ENCODE measurements around the gene LGR5. TPM values are rescaled to one million over a fixed set of nuclear protein-coding genes. Genes with fewer than 3 reads are reported as not detected.

LGR5 gene
- total RNA-seq, 1 experiment from 2014 or later = not detected

- no peak for DNase-seq
- no peak overlapping the region for H2AFZ ChIP-seq
- intact Hi-C loops (cut with micrococcal nuclease; ENCODE audit: unreplicated experiment) = no loop called here
These were observed 102.0 kb downstream of the LGR5 start for GRCh38 chr12:71541583-71541982.

GRCh38 chr12:71546322-71546861 is 106.8 kb downstream of the LGR5 start:
- H3K4me1 ChIP-seq (replicated peaks; ENCODE audit: insufficient read depth) = no peaks in the 10 kb centered on the region
- H3K4me2 ChIP-seq = no peak overlapping the region
- TF ChIP-seq CTCF (conservative IDR thresholded peaks at IDR 0.05) (no peak), EZH2 (IDR thresholded peaks at IDR 0.05; ENCODE audit: low read depth) (no peak)
- H3K79me2 ChIP-seq (ENCODE audit: low read depth) = no peaks in the 10 kb centered on the region
- POLR2A ChIA-PET (ENCODE audit: unreplicated experiment) = no interaction called here
- intact Hi-C loops (cut with micrococcal nuclease; ENCODE audit: unreplicated experiment) = no loop called here
- no peaks in the 10 kb centered on the region for H3K9me3 ChIP-seq (ENCODE audit: insufficient read depth, low read depth)
- BruUV-seq (replicated peaks) = no TSS peak
- no peaks in the 10 kb centered on the region for H3K36me3 ChIP-seq (ENCODE audit: low read depth)
- no peak overlapping the region for H3K27ac ChIP-seq
- no peak overlapping the region for H3K4me3 ChIP-seq
- H3K9me2 ChIP-seq (ENCODE audit: insufficient read depth) = no peaks in the 10 kb centered on the region
- no peaks in the 10 kb centered on the region for H3K27me3 ChIP-seq (ENCODE audit: insufficient read depth, low read depth)
- CTCF ChIA-PET = interaction anchor here (0.6 kb wide), 1 partner anchor 99 kb away, joined by 3 read pairs; no protein-coding TSS in a partner anchor
- H3F3A ChIP-seq (ENCODE audit: insufficient read depth, low read depth) = no peaks in the 10 kb centered on the region
- no peak overlapping the region for H2AFZ ChIP-seq
- H4K20me1 ChIP-seq (ENCODE audit: insufficient read depth) = no peaks in the 10 kb centered on the region
- no peak for DNase-seq

More at GRCh38 chr12:71541583-71541982, 102.0 kb downstream of the LGR5 start:
- TF ChIP-seq EZH2 (IDR thresholded peaks at IDR 0.05; ENCODE audit: low read depth) = no peak
- no peak for TF ChIP-seq CTCF (conservative IDR thresholded peaks at IDR 0.05)
- no peak overlapping the region for H3K4me2 ChIP-seq
- H3K4me3 ChIP-seq = no peak overlapping the region
- no peaks in the 10 kb centered on the region for H4K20me1 ChIP-seq (ENCODE audit: insufficient read depth)
- CTCF ChIA-PET = no interaction called here
- no peaks in the 10 kb centered on the region for H3K4me1 ChIP-seq (replicated peaks; ENCODE audit: insufficient read depth)
- H3K27me3 ChIP-seq (ENCODE audit: insufficient read depth, low read depth) = no peaks in the 10 kb centered on the region
- POLR2A ChIA-PET (ENCODE audit: unreplicated experiment) = no interaction called here
- H3K27ac ChIP-seq = no peak overlapping the region
- no TSS peak for BruUV-seq (replicated peaks)
- no peaks in the 10 kb centered on the region for H3K36me3 ChIP-seq (ENCODE audit: low read depth)
- H3K9me3 ChIP-seq (ENCODE audit: insufficient read depth, low read depth) = no peaks in the 10 kb centered on the region
- no peaks in the 10 kb centered on the region for H3F3A ChIP-seq (ENCODE audit: insufficient read depth, low read depth)
- no peaks in the 10 kb centered on the region for H3K79me2 ChIP-seq (ENCODE audit: low read depth)
- H3K9me2 ChIP-seq (ENCODE audit: insufficient read depth) = no peaks in the 10 kb centered on the region

GRCh38 chr12:71548893-71549292 is 109.3 kb downstream of the LGR5 start:
- POLR2A ChIA-PET (ENCODE audit: unreplicated experiment) = interaction anchor here (0.6 kb wide), 1 partner anchor 101 kb away, joined by 8 read pairs; no protein-coding TSS in a partner anchor
- no TSS peak for BruUV-seq (replicated peaks)
- no peaks in the 10 kb centered on the region for H3F3A ChIP-seq (ENCODE audit: insufficient read depth, low read depth)
- no peaks in the 10 kb centered on the region for H3K36me3 ChIP-seq (ENCODE audit: low read depth)
- no peak overlapping the region for H2AFZ ChIP-seq
- H3K79me2 ChIP-seq (ENCODE audit: low read depth) = no peaks in the 10 kb centered on the region
- H3K27me3 ChIP-seq (ENCODE audit: insufficient read depth, low read depth) = no peaks in the 10 kb centered on the region
- CTCF ChIA-PET = interaction anchor here (0.6 kb wide), 1 partner anchor 132 kb away, joined by 6 read pairs; no protein-coding TSS in a partner anchor
- no peak overlapping the region for H3K27ac ChIP-seq
- H3K4me1 ChIP-seq (replicated peaks; ENCODE audit: insufficient read depth) = no peaks in the 10 kb centered on the region
- intact Hi-C loops (cut with micrococcal nuclease; ENCODE audit: unreplicated experiment) = no loop called here
- H3K4me3 ChIP-seq = no peak overlapping the region
- no peak for DNase-seq
- no peak overlapping the region for H3K4me2 ChIP-seq
- H3K9me2 ChIP-seq (ENCODE audit: insufficient read depth) = no peaks in the 10 kb centered on the region
- no peak for TF ChIP-seq CTCF (conservative IDR thresholded peaks at IDR 0.05)
- no peak for TF ChIP-seq EZH2 (IDR thresholded peaks at IDR 0.05; ENCODE audit: low read depth)
- H4K20me1 ChIP-seq (ENCODE audit: insufficient read depth) = no peaks in the 10 kb centered on the region
- H3K9me3 ChIP-seq (ENCODE audit: insufficient read depth, low read depth) = no peaks in the 10 kb centered on the region
